MCF 10A (cell line): Measurements from ENCODE around the gene HK1. TPM values are rescaled to one million over a fixed set of nuclear protein-coding genes. Genes with fewer than 3 reads are reported as not detected.

Source experiments
- BruUV-seq: library from RNA; stranded (reverse); fragments of 400-500 nt; replicated peaks from 2 replicates; lab custom pipeline; 2021; lab: Mats Ljungman, UMichigan
- CTCF ChIA-PET: fragments of 300-600 bp; sonication (Branson Sonifier 250); formaldehyde crosslinking; extraction: SDS; loops from one replicate; lab custom pipeline; 2021; ENCODE audit warnings: antibody characterized with exemption, inconsistent platforms; lab: Yijun Ruan, JAX
- POLR2A ChIA-PET: fragments of 300-600, 350-650 bp; sonication (Branson Sonifier 250); formaldehyde crosslinking; extraction: SDS; loops from one replicate; lab custom pipeline; 2020; ENCODE audit warnings: antibody characterized with exemption, inconsistent platforms; lab: Yijun Ruan, JAX
- DNase-seq: peaks from one replicate; pipeline ENCODE4 v3.0.0-alpha.2; 2018; ENCODE audit not compliant: unreplicated experiment
- H3K27ac Mint-ChIP-seq: one replicate; pipeline ENCODE4 v1.8.0; 2022; ENCODE audit warnings: mild to moderate bottlenecking, low read depth, mixed read lengths; ENCODE audit not compliant: unreplicated experiment
- H3K27me3 Mint-ChIP-seq: one replicate; pipeline ENCODE4 v1.8.0; 2022; ENCODE audit warnings: mixed read lengths; ENCODE audit not compliant: insufficient read depth, unreplicated experiment
- H3K36me3 Mint-ChIP-seq: one replicate; pipeline ENCODE4 v1.8.0; 2022; ENCODE audit warnings: mild to moderate bottlenecking, moderate library complexity, mixed read lengths; ENCODE audit not compliant: insufficient read depth, unreplicated experiment
- H3K4me1 Mint-ChIP-seq: one replicate; pipeline ENCODE4 v1.8.0; 2022; ENCODE audit warnings: mixed read lengths; ENCODE audit not compliant: insufficient read depth, unreplicated experiment
- H3K4me3 Mint-ChIP-seq: one replicate; pipeline ENCODE4 v1.8.0; 2022; ENCODE audit warnings: mild to moderate bottlenecking, moderate library complexity, mixed read lengths; ENCODE audit not compliant: unreplicated experiment
- H3K9me3 Mint-ChIP-seq: one replicate; pipeline ENCODE4 v1.8.0; 2022; ENCODE audit warnings: mixed read lengths; ENCODE audit not compliant: unreplicated experiment
- CTCF ChIP-seq: fragments of 200-600 bp; IDR thresholded peaks from one replicate; pipeline ENCODE4 v1.8.0; 2022; ENCODE audit warnings: antibody characterized with exemption, mild to moderate bottlenecking; ENCODE audit not compliant: unreplicated experiment
- intact Hi-C: fragments of 100-400 bp; cut with micrococcal nuclease; formaldehyde crosslinking; loops from 2 replicates; pipeline ENCODE4 v1.14.1; 2022
- total RNA-seq: library from RNA; stranded (reverse); gene quantifications from 2 replicates; pipeline ENCODE4 v1.2.3, GENCODE V29; 2022

HK1 gene
- total RNA-seq, 1 experiment from 2014 or later: 134 TPM

GRCh38 chr10:69270990-69271389, 7.3 kb upstream of the HK1 start:
- no peak for DNase-seq
- Mint-ChIP-seq H3K9me3 (peaks cover 9% of the 10 kb centered on the region), H3K27me3 (no peaks in the 10 kb centered on the region), H3K27ac (no peak overlapping the region), H3K4me3 (no peak overlapping the region), H3K4me1 (peaks cover 16% of the 10 kb centered on the region), H3K36me3 (no peaks in the 10 kb centered on the region)
- ChIA-PET CTCF (interaction anchor here (0.6 kb wide), 1 partner anchor 1432 kb away, joined by 3 read pairs; no protein-coding TSS in a partner anchor), POLR2A (interaction anchor here (1.6 kb wide), 1 partner anchor 24 kb away, joined by 3 read pairs; no protein-coding TSS in a partner anchor)
- TF ChIP-seq CTCF: no peak
- BruUV-seq: no TSS peak
- intact Hi-C loops: no loop called here

- ChIA-PET CTCF (interaction anchor here (0.6 kb wide), 1 partner anchor 420 kb away, joined by 3 read pairs; no protein-coding TSS in a partner anchor), POLR2A (interaction anchor here (0.6 to 1.6 kb wide), 2 partner anchors 22 to 67 kb away, joined by 3 read pairs; no protein-coding TSS in a partner anchor)
- Mint-ChIP-seq H3K36me3 (no peaks in the 10 kb centered on the region), H3K27me3 (no peaks in the 10 kb centered on the region), H3K4me3 (no peak overlapping the region), H3K4me1 (peaks cover 13% of the 10 kb centered on the region), H3K27ac (no peak overlapping the region), H3K9me3 (peaks cover 9% of the 10 kb centered on the region)
- TF ChIP-seq CTCF: no peak
- intact Hi-C loops: no loop called here
- BruUV-seq: no TSS peak
- DNase-seq: no peak
These were observed 5.7 kb upstream of the HK1 start for GRCh38 chr10:69272624-69273023.

GRCh38 chr10:69275444-69275843, 2.9 kb upstream of the HK1 start:
- POLR2A ChIA-PET: interaction anchor here (1.2 kb wide), 1 partner anchor 125 kb away, joined by 4 read pairs; no protein-coding TSS in a partner anchor
- Mint-ChIP-seq H3K9me3 (peaks cover 9% of the 10 kb centered on the region), H3K36me3 (no peaks in the 10 kb centered on the region), H3K27me3 (no peaks in the 10 kb centered on the region), H3K4me3 (no peak overlapping the region), H3K4me1 (no peaks in the 10 kb centered on the region), H3K27ac (no peak overlapping the region)
- CTCF ChIA-PET: no interaction called here
- BruUV-seq: no TSS peak
- DNase-seq: no peak
- intact Hi-C loops: no loop called here
- TF ChIP-seq CTCF: no peak

GRCh38 chr10:69276503-69276902, 1.8 kb upstream of the HK1 start:
- ChIA-PET CTCF (no interaction called here), POLR2A (interaction anchor here (1.2 to 1.4 kb wide), 2 partner anchors 20 to 124 kb away, joined by 3 to 4 read pairs; no protein-coding TSS in a partner anchor)
- no peak overlapping the region for H3K27ac Mint-ChIP-seq
- H3K4me3 Mint-ChIP-seq: no peak overlapping the region
- H3K27me3 Mint-ChIP-seq: no peaks in the 10 kb centered on the region
- no peaks in the 10 kb centered on the region for H3K4me1 Mint-ChIP-seq
- intact Hi-C loops: no loop called here
- H3K36me3 Mint-ChIP-seq: no peaks in the 10 kb centered on the region
- peaks cover 9% of the 10 kb centered on the region for H3K9me3 Mint-ChIP-seq
- DNase-seq: no peak
- no peak for TF ChIP-seq CTCF
- BruUV-seq: no TSS peak
